ENCODE results near the gene ASTL.

DNA sequence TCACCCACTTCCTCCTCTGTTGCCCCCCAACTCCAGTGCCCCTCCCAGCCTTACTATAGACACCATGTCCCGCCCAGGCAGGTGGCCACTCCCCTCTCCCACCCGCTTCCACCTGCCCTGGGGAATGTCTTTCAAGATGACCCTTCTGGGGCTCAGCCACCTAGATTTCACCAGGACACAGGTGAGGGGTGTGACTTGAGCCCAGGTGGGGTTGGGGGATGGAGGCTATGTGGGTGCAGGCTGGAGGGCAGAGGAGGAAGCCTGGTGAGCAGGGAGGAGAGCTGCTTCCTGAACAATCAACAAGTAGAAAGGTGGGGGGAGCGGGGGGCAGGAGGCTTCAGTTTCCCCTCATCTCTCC lies 30.6 kb downstream of the ASTL start:
- TF ChIP-seq, protein P1, sequence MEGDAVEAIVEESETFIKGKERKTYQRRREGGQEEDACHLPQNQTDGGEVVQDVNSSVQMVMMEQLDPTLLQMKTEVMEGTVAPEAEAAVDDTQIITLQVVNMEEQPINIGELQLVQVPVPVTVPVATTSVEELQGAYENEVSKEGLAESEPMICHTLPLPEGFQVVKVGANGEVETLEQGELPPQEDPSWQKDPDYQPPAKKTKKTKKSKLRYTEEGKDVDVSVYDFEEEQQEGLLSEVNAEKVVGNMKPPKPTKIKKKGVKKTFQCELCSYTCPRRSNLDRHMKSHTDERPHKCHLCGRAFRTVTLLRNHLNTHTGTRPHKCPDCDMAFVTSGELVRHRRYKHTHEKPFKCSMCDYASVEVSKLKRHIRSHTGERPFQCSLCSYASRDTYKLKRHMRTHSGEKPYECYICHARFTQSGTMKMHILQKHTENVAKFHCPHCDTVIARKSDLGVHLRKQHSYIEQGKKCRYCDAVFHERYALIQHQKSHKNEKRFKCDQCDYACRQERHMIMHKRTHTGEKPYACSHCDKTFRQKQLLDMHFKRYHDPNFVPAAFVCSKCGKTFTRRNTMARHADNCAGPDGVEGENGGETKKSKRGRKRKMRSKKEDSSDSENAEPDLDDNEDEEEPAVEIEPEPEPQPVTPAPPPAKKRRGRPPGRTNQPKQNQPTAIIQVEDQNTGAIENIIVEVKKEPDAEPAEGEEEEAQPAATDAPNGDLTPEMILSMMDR (IDR thresholded peaks at IDR 0.05): no peak
- TF ChIP-seq EZH2phosphoT487 (IDR thresholded peaks at IDR 0.05): no peak

All from neural progenitor cell (in vitro differentiated cells).